Osteocyte (in vitro differentiated cells): Measurements from ENCODE around the gene MTHFR. TPM values are rescaled to one million over a fixed set of nuclear protein-coding genes. Genes with fewer than 3 reads are reported as not detected.

ENCODE experiments used
- DNase-seq: peaks from one replicate; pipeline ENCODE4 v3.0.0; 2021; ENCODE audit warnings: mixed read lengths; ENCODE audit not compliant: unreplicated experiment; ENCODE audit errors: extremely low spot score
- H3K27ac Mint-ChIP-seq: one replicate; pipeline ENCODE4 v1.8.0; 2021; ENCODE audit warnings: mild to moderate bottlenecking, mixed read lengths; ENCODE audit not compliant: unreplicated experiment
- H3K27me3 Mint-ChIP-seq: one replicate; pipeline ENCODE4 v1.8.0; 2021; ENCODE audit warnings: mixed read lengths; ENCODE audit not compliant: unreplicated experiment
- H3K36me3 Mint-ChIP-seq: one replicate; pipeline ENCODE4 v1.8.0; 2021; ENCODE audit warnings: mixed read lengths; ENCODE audit not compliant: unreplicated experiment
- H3K4me1 Mint-ChIP-seq: one replicate; pipeline ENCODE4 v1.8.0; 2021; ENCODE audit warnings: mixed read lengths; ENCODE audit not compliant: unreplicated experiment
- H3K4me3 Mint-ChIP-seq: one replicate; pipeline ENCODE4 v1.8.0; 2021; ENCODE audit warnings: mild to moderate bottlenecking, moderate library complexity, mixed read lengths; ENCODE audit not compliant: unreplicated experiment
- H3K9me3 Mint-ChIP-seq: one replicate; pipeline ENCODE4 v1.8.0; 2021; ENCODE audit warnings: mixed read lengths; ENCODE audit not compliant: unreplicated experiment
- total RNA-seq: library from RNA; stranded (reverse); gene quantifications from 2 replicates; pipeline ENCODE4 v1.2.1, GENCODE V29; 2021
- TF ChIP-seq, protein P1 (sequence below): fragments of 200-600 bp; sonication (generic); IDR thresholded peaks from 2 replicates; pipeline ENCODE4 v1.5.0; 2021; ENCODE audit warnings: antibody characterized with exemption, mild to moderate bottlenecking, moderate library complexity

MTHFR gene
- total RNA-seq, 1 donor from 2014 or later = 30.5 TPM

- no peaks in the 10 kb centered on the region for H3K9me3 Mint-ChIP-seq
- no peak overlapping the region for H3K4me3 Mint-ChIP-seq
- H3K36me3 Mint-ChIP-seq = no peaks in the 10 kb centered on the region
- no peak overlapping the region for H3K27ac Mint-ChIP-seq
- H3K27me3 Mint-ChIP-seq = no peaks in the 10 kb centered on the region
- TF ChIP-seq, protein P1, sequence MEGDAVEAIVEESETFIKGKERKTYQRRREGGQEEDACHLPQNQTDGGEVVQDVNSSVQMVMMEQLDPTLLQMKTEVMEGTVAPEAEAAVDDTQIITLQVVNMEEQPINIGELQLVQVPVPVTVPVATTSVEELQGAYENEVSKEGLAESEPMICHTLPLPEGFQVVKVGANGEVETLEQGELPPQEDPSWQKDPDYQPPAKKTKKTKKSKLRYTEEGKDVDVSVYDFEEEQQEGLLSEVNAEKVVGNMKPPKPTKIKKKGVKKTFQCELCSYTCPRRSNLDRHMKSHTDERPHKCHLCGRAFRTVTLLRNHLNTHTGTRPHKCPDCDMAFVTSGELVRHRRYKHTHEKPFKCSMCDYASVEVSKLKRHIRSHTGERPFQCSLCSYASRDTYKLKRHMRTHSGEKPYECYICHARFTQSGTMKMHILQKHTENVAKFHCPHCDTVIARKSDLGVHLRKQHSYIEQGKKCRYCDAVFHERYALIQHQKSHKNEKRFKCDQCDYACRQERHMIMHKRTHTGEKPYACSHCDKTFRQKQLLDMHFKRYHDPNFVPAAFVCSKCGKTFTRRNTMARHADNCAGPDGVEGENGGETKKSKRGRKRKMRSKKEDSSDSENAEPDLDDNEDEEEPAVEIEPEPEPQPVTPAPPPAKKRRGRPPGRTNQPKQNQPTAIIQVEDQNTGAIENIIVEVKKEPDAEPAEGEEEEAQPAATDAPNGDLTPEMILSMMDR = no peak
- no peak for DNase-seq
- H3K4me1 Mint-ChIP-seq = peaks cover 4% of the 10 kb centered on the region
Measured at GRCh38 chr1:11767922-11768704, 37.7 kb downstream of the MTHFR start.

DNA sequence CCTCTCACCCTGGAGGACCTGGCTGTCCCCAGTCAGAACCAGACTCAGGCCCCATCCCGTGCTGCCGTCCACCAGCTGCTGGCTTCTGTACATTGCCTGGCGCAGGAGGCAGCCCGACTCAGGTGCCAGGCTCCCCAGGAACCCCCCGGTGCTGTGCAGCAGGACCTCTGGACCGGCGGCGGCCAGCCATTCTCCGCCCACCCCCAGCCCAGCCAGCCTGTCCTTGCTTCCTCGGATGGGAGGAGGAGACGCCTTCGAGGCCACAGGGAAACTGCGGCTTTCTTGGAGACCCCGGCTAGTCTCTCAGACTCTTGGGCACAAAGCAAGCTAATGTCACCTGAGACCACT, 39.4 kb downstream of the MTHFR start:
- no peaks in the 10 kb centered on the region for H3K36me3 Mint-ChIP-seq
- no peak overlapping the region for H3K4me3 Mint-ChIP-seq
- TF ChIP-seq, protein P1 = no peak
- DNase-seq = no peak
- no peak overlapping the region for H3K27ac Mint-ChIP-seq
- peaks cover 5% of the 10 kb centered on the region for H3K4me1 Mint-ChIP-seq
- no peaks in the 10 kb centered on the region for H3K9me3 Mint-ChIP-seq
- peaks cover 13% of the 10 kb centered on the region for H3K27me3 Mint-ChIP-seq

GRCh38 chr1:11765661-11766428, 39.9 kb downstream of the MTHFR start:
- peaks cover 5% of the 10 kb centered on the region for H3K4me1 Mint-ChIP-seq
- no peaks in the 10 kb centered on the region for H3K36me3 Mint-ChIP-seq
- TF ChIP-seq, protein P1 = no peak
- peaks cover 17% of the 10 kb centered on the region for H3K27me3 Mint-ChIP-seq
- H3K9me3 Mint-ChIP-seq = no peaks in the 10 kb centered on the region
- no peak for DNase-seq
- no peak overlapping the region for H3K27ac Mint-ChIP-seq
- H3K4me3 Mint-ChIP-seq = no peak overlapping the region

DNA sequence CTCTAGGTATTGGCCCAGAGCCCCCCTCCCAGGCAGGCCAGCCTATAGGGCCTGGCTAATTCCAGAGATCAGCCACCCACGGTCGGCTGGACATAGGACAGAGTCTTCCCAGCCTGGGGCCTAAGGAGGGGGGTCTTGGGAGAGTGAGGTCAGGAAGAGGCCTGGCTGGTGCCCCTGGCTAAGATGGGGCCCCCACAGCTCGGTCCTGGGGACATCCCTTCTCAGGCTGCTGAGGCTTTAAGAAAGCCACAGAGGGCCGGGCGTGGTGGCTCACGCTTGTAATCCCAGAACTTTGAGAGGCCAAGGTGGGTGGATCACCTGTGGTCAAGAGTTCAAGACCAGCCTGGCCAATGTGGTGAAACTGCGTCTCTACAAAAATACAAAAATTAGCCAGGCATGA, 41.2 kb downstream of the MTHFR start:
- Mint-ChIP-seq H3K36me3 (no peaks in the 10 kb centered on the region), H3K27me3 (peaks cover 26% of the 10 kb centered on the region), H3K27ac (no peak overlapping the region), H3K4me1 (peaks cover 5% of the 10 kb centered on the region), H3K4me3 (no peak overlapping the region), H3K9me3 (no peaks in the 10 kb centered on the region)
- DNase-seq = no peak
- TF ChIP-seq, protein P1 = no peak

DNA sequence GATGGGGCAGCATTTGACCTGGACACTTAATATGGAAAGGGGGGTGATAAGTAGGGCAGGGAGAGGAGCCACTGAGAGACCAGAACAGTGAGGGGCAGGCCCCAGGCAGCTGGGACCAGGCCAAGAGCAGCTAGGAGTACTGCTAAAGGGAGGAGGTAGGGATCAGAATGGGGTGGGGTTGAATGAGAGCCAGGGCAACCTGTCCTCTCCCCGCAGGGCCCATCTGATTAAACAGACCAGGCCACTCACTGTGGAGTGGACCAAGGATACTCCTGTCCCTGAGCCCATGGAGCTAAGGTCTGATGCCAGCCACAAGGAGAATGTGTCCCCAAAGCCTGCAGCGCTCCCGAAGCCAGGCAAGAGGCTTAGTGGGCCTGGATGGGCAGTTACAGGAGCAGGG, 41.6 kb downstream of the MTHFR start:
- Mint-ChIP-seq H3K27ac (no peak overlapping the region), H3K4me1 (peaks cover 5% of the 10 kb centered on the region), H3K36me3 (no peaks in the 10 kb centered on the region), H3K9me3 (no peaks in the 10 kb centered on the region), H3K27me3 (peaks cover 26% of the 10 kb centered on the region), H3K4me3 (no peak overlapping the region)
- TF ChIP-seq, protein P1 = no peak
- DNase-seq = no peak
